Mucosa of descending colon (tissue), 3 donors: ENCODE results near the gene SERP1. TPM values are rescaled to one million over a fixed set of nuclear protein-coding genes. Genes with fewer than 3 reads are reported as not detected.

ENCODE experiments used
- ATAC-seq: fragments of 200-7000 bp; cut with Tn5 transposase; one replicate; pipeline ENCODE4 v1.9.1; 2020; ENCODE audit warnings: mild to moderate bottlenecking, moderate library complexity
- DNase-seq, 3 donors: peaks; one replicate each; pipeline ENCODE4 v3.0.0-alpha.2; 2020
- H3K36me3 ChIP-seq: fragments of 200-600 bp; one replicate; pipeline ENCODE4 v1.8.0; 2021; ENCODE audit warnings: low read depth, mild to moderate bottlenecking
- H3K4me1 ChIP-seq: fragments of 200-600 bp; one replicate; pipeline ENCODE4 v1.8.0; 2021; ENCODE audit warnings: low read depth, mild to moderate bottlenecking
- H3K4me3 ChIP-seq: fragments of 200-600 bp; one replicate; pipeline ENCODE4 v1.8.0; 2021; ENCODE audit warnings: mild to moderate bottlenecking
- H3K9me3 ChIP-seq: fragments of 200-600 bp; one replicate; pipeline ENCODE4 v1.8.0; 2021; ENCODE audit warnings: mild to moderate bottlenecking
- CTCF ChIP-seq: fragments of 200-600 bp; IDR thresholded peaks from one replicate; pipeline ENCODE4 v1.8.0; 2022; ENCODE audit warnings: antibody characterized with exemption, mild to moderate bottlenecking
- intact Hi-C, 2 donors: fragments of 100-400 bp; cut with DNase I in 1 of 2; cut with micrococcal nuclease in 1 of 2; formaldehyde crosslinking; loops; one replicate each; pipeline versions ENCODE4 v1.11.0 to v1.11.1; 2022; cut with DNase I, micrococcal nuclease
- total RNA-seq, 3 donors: library from RNA; stranded (reverse); fragmentation: NEBNext Ultra II Directional in 2 of 3; extraction: Animal tissue kit (Norgen Biotek cat#: 25700) in 2 of 3; gene quantifications; one replicate each; pipeline versions ENCODE4 v1.2.1 to v1.2.4, GENCODE V29; 2021 to 2023
- donor health status: DM: no; HTN: no; CAD: no; lungs with moderate emphysema.
- donor health status: DM: no; HTN: no; CAD: no.
- donor health status: DM: no; HTN: yes; CAD: no.

The SERP1 gene
- total RNA-seq, 3 donors from 2014 or later = 72.8 to 87.1 (median 86.6) TPM

- DNase-seq = no peak
- TF ChIP-seq CTCF = no peak
- ATAC-seq = peak; percentile 71
- Histone ChIP-seq H3K4me1 (no peaks in the 10 kb centered on the region), H3K36me3 (no peaks in the 10 kb centered on the region), H3K4me3 (no peak overlapping the region), H3K9me3 (no peaks in the 10 kb centered on the region)
- intact Hi-C loops = loop anchor here (5.0 to 10.0 kb wide), 3 partner anchors 83 to 276 kb away; no protein-coding TSS in a partner anchor
These were observed 48.3 kb downstream of the SERP1 start for GRCh38 chr3:150497956-150498355.

- no peaks in the 10 kb centered on the region for H3K4me1 ChIP-seq
- no peak overlapping the region for H3K4me3 ChIP-seq
- TF ChIP-seq CTCF = peak; percentile 48
- H3K9me3 ChIP-seq = no peaks in the 10 kb centered on the region
- peak in 1 of 3 donors; percentile 66 for DNase-seq
- intact Hi-C loops = loop anchor here (2.0 to 10.0 kb wide), 4 partner anchors 81 to 273 kb away; no protein-coding TSS in a partner anchor
- ATAC-seq = peak; percentile 64
- H3K36me3 ChIP-seq = no peaks in the 10 kb centered on the region
These were observed 50.6 kb downstream of the SERP1 start for GRCh38 chr3:150495563-150496168.

GRCh38 chr3:150495149-150495548, 51.1 kb downstream of the SERP1 start:
- ATAC-seq (peak; percentile 28), DNase-seq (no peak)
- intact Hi-C loops = loop anchor here (2.0 to 10.0 kb wide), 4 partner anchors 80 to 273 kb away; no protein-coding TSS in a partner anchor
- no peak for TF ChIP-seq CTCF
- H3K4me3 ChIP-seq = no peak overlapping the region
- H3K36me3 ChIP-seq = no peaks in the 10 kb centered on the region
- no peaks in the 10 kb centered on the region for H3K9me3 ChIP-seq
- H3K4me1 ChIP-seq = no peaks in the 10 kb centered on the region

GRCh38 chr3:150494411-150494977, 51.8 kb downstream of the SERP1 start:
- DNase-seq (no peak), ATAC-seq (peak; percentile 35)
- no peaks in the 10 kb centered on the region for H3K9me3 ChIP-seq
- H3K4me3 ChIP-seq = no peak overlapping the region
- H3K36me3 ChIP-seq = no peaks in the 10 kb centered on the region
- no peaks in the 10 kb centered on the region for H3K4me1 ChIP-seq
- intact Hi-C loops = loop anchor here (2.0 to 10.0 kb wide), 2 partner anchors 80 to 84 kb away; no protein-coding TSS in a partner anchor
- TF ChIP-seq CTCF = no peak

Other genes with a start within 250 kb of the SERP1 start
- gene TSC22D2, start 138.2 kb downstream of the SERP1 start, total RNA-seq = 10 to 100 TPM; 21.8 to 35.5 (median 31.3) TPM
- gene EIF2A, start 291 bp upstream of the SERP1 start, total RNA-seq = 10 to 100 TPM; 67.4 to 78.9 (median 74.1) TPM
- 10 to 100 TPM; 80.7 to 90.2 (median 84.6) TPM for gene SELENOT, start 56.8 kb upstream of the SERP1 start, total RNA-seq
- gene ERICH6, start 157.4 kb upstream of the SERP1 start, total RNA-seq = not detected
- gene SIAH2, start 216.7 kb upstream of the SERP1 start, total RNA-seq = 10 to 100 TPM; 17.2 to 31.8 (median 23.5) TPM